K562 (cell line): ENCODE data around the gene SEC14L5. TPM values are rescaled to one million over a fixed set of nuclear protein-coding genes. Genes with fewer than 3 reads are reported as not detected.
A peak's percentile ranks its signal among the peaks of the same experiment; 100 is the strongest.

Source experiments
- ATF2 ChIP-seq: sonication (generic); formaldehyde crosslinking; IDR thresholded peaks from 2 replicates; pipeline ENCODE4 v1.8.1; 2022; ENCODE audit warnings: missing genetic modification reagents
- BCLAF1 ChIP-seq, 2 experiments: fragments of 450-650 bp in 1 of 2; IDR thresholded peaks; 2 replicates each; pipeline ENCODE4 v1.6.1; 2011 to 2017; ENCODE audit warnings: low read depth in 2 of 2, antibody characterized with exemption in 1 of 2, borderline replicate concordance in 1 of 2, low read length in 1 of 2, mild to moderate bottlenecking in 1 of 2, mixed read lengths in 1 of 2; ENCODE audit not compliant: control insufficient read depth in 1 of 2
- CBFB ChIP-seq: sonication (generic); formaldehyde crosslinking; IDR thresholded peaks from 2 replicates; pipeline ENCODE4 v1.4.0; 2020; ENCODE audit warnings: mild to moderate bottlenecking, missing genetic modification reagents
- EZH2 ChIP-seq: IDR thresholded peaks from 2 replicates; pipeline ENCODE4 v1.6.1; 2012; ENCODE audit warnings: low read depth, mild to moderate bottlenecking, inconsistent platforms, low read length, borderline replicate concordance
- JUN ChIP-seq, 2 experiments: sonication (generic) in 1 of 2; formaldehyde crosslinking in 1 of 2; IDR thresholded peaks; 2 replicates each; pipeline versions ENCODE4 v1.6.1 to v1.8.0; 2012 to 2022; ENCODE audit warnings: borderline replicate concordance in 2 of 2, mild to moderate bottlenecking in 2 of 2, improper control_type of control experiment in 1 of 2, low read depth in 1 of 2, low read length in 1 of 2, missing genetic modification reagents in 1 of 2
- MAFF ChIP-seq: IDR thresholded peaks from 2 replicates; pipeline ENCODE4 v1.6.1; 2012; ENCODE audit warnings: low read length, improper control_type of control experiment
- MYC ChIP-seq, 2 experiments: fragments of 250-450 bp in 1 of 2; sonication (Bioruptor Pico) in 1 of 2; IDR thresholded peaks; 2 replicates each; pipeline versions ENCODE4 v1.5.1 to v1.6.1; 2012 to 2021; ENCODE audit warnings: low read depth in 2 of 2, borderline replicate concordance in 1 of 2, improper control_type of control experiment in 1 of 2, low read length in 1 of 2, mild to moderate bottlenecking in 1 of 2, moderate library complexity in 1 of 2
- NCOA6 ChIP-seq: fragments of 450-650 bp; IDR thresholded peaks from 2 replicates; pipeline ENCODE4 v1.6.1; 2017; ENCODE audit warnings: mild to moderate bottlenecking
- NELFE ChIP-seq: IDR thresholded peaks from 2 replicates; pipeline ENCODE4 v1.6.1; 2011; ENCODE audit warnings: mild to moderate bottlenecking; ENCODE audit not compliant: insufficient read depth, insufficient read length
- RFX1 ChIP-seq: fragments of 450-650 bp; IDR thresholded peaks from 2 replicates; pipeline ENCODE4 v1.6.1; 2016; ENCODE audit warnings: mild to moderate bottlenecking, moderate library complexity
- RFX7 ChIP-seq: fragments of 250-450 bp; sonication (Bioruptor Pico); IDR thresholded peaks from 2 replicates; pipeline ENCODE4 v1.5.1; 2021; ENCODE audit warnings: mild to moderate bottlenecking
- TCF3 ChIP-seq: sonication (generic); formaldehyde crosslinking; IDR thresholded peaks from 2 replicates; pipeline ENCODE4 v1.4.0; 2020; ENCODE audit warnings: mild to moderate bottlenecking, missing genetic modification reagents
- TCF7 ChIP-seq: sonication (generic); IDR thresholded peaks from 2 replicates; pipeline ENCODE4 v1.6.1; 2016; ENCODE audit warnings: antibody characterized with exemption, borderline replicate concordance
- ZBTB2 ChIP-seq: fragments of 450-650 bp; IDR thresholded peaks from 2 replicates; pipeline ENCODE4 v1.6.1; 2016; ENCODE audit warnings: antibody characterized with exemption
- ZNF274 ChIP-seq: IDR thresholded peaks from 2 replicates; pipeline ENCODE4 v1.6.1; 2011; ENCODE audit warnings: low read depth, mild to moderate bottlenecking, low read length, moderate library complexity, borderline replicate concordance
- polyA plus RNA-seq, 8 experiments: library from polyadenylated mRNA; depleted of rRNA in 4 of 8; stranded (reverse) in 5 of 8; unstranded in 3 of 8; fragments of >200 nt; fragmentation: Nextera tagmentation in 2 of 8; fragmentation: Illumina TruSeq in 1 of 8; extraction: Ambion mirVana in 2 of 8; extraction: Trizol in 1 of 8; gene quantifications; 2 replicates each; pipeline versions ENCODE4 v1.2.1 to v1.2.3, GENCODE V29; 2011 to 2014; ENCODE audit warnings: inconsistent platforms in 1 of 8, missing spikeins in 1 of 8
- total RNA-seq, 7 experiments: library from RNA; depleted of rRNA in 6 of 7; stranded (reverse); fragments of >200 nt in 6 of 7; fragmentation: Illumina TruSeq in 2 of 7; extraction: Trizol in 2 of 7; gene quantifications; 2 replicates each; pipeline versions ENCODE4 v1.2.1 to v1.2.3, GENCODE V29; 2011 to 2021; ENCODE audit warnings: low replicate concordance in 1 of 7
- TF ChIP-seq, protein P1 (sequence below): fragments of 250-450 bp; sonication (Bioruptor Pico); IDR thresholded peaks from 2 replicates; pipeline ENCODE4 v1.8.0; 2021; ENCODE audit warnings: mild to moderate bottlenecking, moderate library complexity
- TF ChIP-seq, protein P2 (sequence below): IDR thresholded peaks from 2 replicates; pipeline ENCODE4 v1.6.1; 2011; ENCODE audit not compliant: insufficient read length; ENCODE audit errors: extremely low read depth

SEC14L5 gene
- total and polyA plus RNA-seq, 9 of the 15 experiments (the other 6 are each of a cell fraction or from before 2014, with no cell fraction given), result 0.11 TPM; not detected in 8

DNA sequence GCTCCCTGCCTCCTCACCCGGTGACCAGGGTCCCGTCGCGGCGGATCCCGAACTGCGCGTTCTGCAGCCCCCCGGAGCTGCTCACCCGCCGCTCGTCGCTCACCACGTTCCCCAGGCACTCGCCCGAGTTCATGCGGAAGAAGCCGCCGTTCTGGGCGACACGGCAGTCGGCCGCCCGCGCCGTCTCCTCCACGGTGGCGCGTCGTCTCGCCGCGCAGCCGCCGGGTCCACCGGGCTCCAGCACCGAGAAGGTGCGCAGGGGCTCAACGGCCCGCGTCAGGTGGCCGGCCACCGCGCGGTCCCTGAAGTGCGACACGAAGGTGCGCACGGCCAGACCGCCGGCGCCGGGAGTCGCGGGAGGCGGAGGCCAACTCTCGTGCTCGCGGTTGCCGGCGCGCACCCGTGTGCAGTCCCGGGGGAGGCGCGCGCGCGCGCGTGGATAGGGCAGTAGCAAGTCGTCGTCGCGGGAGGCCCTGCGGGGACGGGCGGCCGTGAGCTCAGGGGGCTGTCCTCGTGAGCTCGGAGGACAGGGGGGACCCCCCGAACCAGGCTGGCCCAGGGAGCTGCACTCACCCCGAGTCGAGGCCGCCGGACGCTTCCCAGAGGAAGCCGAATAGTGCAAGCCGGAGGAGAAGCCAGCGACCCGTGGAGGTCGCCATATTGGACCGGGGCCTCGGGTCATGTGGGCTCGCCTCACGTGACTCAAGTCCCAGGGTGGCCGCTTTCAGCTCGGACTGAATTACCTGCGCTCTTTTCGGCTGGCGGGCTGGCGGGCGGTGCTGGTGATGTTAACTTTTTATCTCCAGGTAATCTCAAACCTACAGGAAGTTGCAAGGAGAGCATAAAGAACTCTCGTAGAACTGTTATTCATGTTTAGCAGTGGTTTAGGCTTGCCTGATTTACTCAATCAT is 75.4 kb downstream of the SEC14L5 start, which contains the start of gene NAGPA (continued):
- TF ChIP-seq ZBTB2 (no peak), NELFE (no peak), MYC (IDR thresholded peaks at IDR 0.05; ENCODE audit: low read depth, low read length) (peak; percentile 66), MYC (CRISPR knock-in tag; IDR thresholded peaks at IDR 0.05; ENCODE audit: borderline replicate concordance, low read depth) (no peak), JUN (IDR thresholded peaks at IDR 0.05; ENCODE audit: borderline replicate concordance, low read depth, low read length) (peak; percentile 51; the same call in 1 of the 2 replicates), JUN (CRISPR knock-in tag; IDR thresholded peaks at IDR 0.05; ENCODE audit: borderline replicate concordance) (no peak), CBFB (CRISPR knock-in tag) (no peak), MAFF (no peak), RFX7 (CRISPR knock-in tag) (no peak), BCLAF1 (IDR thresholded peaks at IDR 0.05; ENCODE audit: borderline replicate concordance in 1 of 2, control insufficient read depth in 1 of 2, low read depth in 2 of 2, low read length in 1 of 2) (no peak), ZNF274 (no peak), ATF2 (CRISPR knock-in tag) (no peak), EZH2 (no peak), RFX1 (no peak), TCF3 (no peak), TCF7 (no peak), NCOA6 (no peak; the same call in 1 of the 2 replicates)
- TF ChIP-seq, protein P1, sequence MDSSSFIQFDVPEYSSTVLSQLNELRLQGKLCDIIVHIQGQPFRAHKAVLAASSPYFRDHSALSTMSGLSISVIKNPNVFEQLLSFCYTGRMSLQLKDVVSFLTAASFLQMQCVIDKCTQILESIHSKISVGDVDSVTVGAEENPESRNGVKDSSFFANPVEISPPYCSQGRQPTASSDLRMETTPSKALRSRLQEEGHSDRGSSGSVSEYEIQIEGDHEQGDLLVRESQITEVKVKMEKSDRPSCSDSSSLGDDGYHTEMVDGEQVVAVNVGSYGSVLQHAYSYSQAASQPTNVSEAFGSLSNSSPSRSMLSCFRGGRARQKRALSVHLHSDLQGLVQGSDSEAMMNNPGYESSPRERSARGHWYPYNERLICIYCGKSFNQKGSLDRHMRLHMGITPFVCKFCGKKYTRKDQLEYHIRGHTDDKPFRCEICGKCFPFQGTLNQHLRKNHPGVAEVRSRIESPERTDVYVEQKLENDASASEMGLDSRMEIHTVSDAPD (CRISPR knock-in tag), result no peak
- TF ChIP-seq, protein P2, sequence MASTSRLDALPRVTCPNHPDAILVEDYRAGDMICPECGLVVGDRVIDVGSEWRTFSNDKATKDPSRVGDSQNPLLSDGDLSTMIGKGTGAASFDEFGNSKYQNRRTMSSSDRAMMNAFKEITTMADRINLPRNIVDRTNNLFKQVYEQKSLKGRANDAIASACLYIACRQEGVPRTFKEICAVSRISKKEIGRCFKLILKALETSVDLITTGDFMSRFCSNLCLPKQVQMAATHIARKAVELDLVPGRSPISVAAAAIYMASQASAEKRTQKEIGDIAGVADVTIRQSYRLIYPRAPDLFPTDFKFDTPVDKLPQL, result no peak
